Measurements from ENCODE around the gene MIPOL1.
"Not testable (repeated sequence)": the region's sequence is repeated elsewhere in the genome, so short reads cannot be mapped to it uniquely, and the experiment has no call there.

Gene MIPOL1, protein sequence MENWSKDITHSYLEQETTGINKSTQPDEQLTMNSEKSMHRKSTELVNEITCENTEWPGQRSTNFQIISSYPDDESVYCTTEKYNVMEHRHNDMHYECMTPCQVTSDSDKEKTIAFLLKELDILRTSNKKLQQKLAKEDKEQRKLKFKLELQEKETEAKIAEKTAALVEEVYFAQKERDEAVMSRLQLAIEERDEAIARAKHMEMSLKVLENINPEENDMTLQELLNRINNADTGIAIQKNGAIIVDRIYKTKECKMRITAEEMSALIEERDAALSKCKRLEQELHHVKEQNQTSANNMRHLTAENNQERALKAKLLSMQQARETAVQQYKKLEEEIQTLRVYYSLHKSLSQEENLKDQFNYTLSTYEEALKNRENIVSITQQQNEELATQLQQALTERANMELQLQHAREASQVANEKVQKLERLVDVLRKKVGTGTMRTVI

GRCh38 chr14:37197421-37198272 lies at the start of gene MIPOL1:
Gene MIPOL1 (plus strand): TSS chr14:37197937. CDS start chr14:37247889, 49,952 bp downstream.
- peak; percentile 99 for DNase-seq (ENCODE audit: low spot score)

DNA sequence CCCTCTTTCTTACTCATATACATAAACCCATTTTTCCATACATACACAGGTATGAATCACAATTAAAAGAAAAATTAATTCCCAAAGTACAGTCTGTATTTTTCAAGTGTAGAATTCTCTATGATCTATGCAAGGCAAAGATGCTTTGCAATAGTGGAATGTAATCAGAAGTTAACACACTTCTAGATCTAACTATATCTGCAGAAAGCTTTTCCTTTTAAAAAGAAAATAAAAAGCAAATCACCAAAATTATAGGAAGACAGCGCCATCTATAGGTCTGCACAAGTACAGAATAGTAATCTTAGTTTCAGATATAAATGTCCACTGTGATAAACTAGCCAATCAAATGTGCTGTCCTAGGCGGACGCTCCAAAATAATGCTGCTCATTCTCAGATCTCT lies 47.3 kb upstream of the MIPOL1 start:
- peak; percentile 35 for DNase-seq (ENCODE audit: low spot score)

- DNase-seq (ENCODE audit: low spot score) = no peak
Observed at GRCh38 chr14:37153005-37153404, 44.7 kb upstream of the MIPOL1 start.

GRCh38 chr14:37153483-37153882 lies 44.3 kb upstream of the MIPOL1 start:
- no peak for DNase-seq (ENCODE audit: low spot score)

DNA sequence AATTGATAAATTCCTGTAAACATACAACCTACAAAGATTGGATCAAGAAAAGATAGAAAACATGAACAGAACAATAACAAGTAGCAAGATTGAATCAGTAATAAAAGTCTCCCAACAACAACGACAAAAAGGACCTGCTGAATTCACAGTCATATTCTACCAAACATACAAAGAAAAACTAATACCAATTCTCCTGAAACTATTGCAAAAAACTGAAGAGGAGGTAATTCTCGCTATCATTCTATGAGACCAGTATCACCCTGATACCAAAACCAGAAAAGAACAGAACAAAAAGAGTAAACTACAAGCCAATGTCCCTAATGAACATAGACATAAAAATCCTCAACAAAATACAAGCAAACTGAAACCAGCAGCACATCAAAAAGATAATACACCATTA lies 39.8 kb upstream of the MIPOL1 start:
- DNase-seq (ENCODE audit: low spot score) = no peak

GRCh38 chr14:37162307-37162706 lies 35.4 kb upstream of the MIPOL1 start:
- DNase-seq (ENCODE audit: low spot score) = not testable (repeated sequence)

GRCh38 chr14:37165794-37166193 lies 31.9 kb upstream of the MIPOL1 start:
- no peak for DNase-seq (ENCODE audit: low spot score)

DNA sequence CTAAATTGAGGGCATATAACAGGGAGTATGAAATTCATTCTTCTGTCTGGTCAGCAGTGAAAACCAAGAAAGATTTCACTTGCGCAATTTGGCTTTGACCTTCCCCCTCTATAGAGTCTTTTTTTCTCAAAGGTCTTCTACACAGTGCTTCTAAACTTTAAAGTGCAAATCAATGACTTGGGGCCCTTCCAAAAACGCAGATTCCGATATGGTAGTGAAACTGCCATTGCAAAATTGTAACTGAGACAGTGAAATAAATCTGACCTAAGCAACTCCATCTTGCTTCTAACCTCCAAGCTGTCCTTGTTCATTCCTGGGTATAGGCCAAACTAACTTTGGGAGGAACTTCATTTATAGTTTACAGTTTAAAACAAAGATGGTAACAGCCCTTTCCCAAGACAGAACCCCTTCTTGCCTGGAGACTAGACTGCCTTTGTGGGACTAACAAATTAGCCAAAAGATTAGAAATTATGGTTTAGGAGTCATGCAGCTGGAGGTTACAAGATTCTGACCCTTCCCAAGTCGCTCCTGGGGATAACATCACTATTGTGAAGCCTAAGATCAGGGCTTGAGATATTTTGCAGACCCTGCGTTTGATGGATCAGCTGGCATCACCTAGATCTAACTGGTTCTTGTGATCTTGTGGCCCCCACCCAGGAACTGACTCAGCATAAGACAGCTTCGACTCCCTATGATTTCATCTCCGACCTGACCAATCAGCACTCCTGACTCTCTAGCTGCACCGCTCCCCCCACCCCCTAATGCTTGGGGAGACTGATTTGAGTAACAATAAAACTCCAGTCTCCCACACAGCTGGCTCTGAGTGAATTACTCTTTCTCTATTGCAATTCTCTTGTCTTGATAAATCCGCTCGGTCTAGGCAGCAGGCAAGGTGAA lies 30.3 kb upstream of the MIPOL1 start:
- no peak for DNase-seq (ENCODE audit: low spot score)

GRCh38 chr14:37168721-37169120 lies 29.0 kb upstream of the MIPOL1 start:
- no peak for DNase-seq (ENCODE audit: low spot score)

GRCh38 chr14:37170237-37170636 lies 27.5 kb upstream of the MIPOL1 start:
- DNase-seq (ENCODE audit: low spot score) = no peak

DNA sequence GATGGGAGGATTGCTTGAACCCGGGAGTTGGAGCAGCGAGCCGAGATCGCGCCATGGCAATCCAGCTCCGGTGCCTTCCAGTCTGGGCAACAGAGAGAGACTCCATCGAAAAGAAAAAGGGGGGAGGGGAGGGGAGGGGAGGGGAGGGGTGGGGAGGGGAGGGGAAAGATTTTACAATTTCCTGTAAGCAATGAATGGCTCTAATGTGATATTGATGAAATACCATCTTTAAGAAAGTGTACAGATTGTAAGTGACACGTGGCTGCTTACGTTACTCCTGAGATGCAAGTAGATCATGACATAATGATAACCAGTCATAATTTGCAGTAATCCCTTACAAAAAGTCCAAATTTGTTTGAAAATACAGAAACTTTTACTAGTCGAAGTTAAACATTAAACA lies 26.7 kb upstream of the MIPOL1 start:
- DNase-seq (ENCODE audit: low spot score) = no peak

DNA sequence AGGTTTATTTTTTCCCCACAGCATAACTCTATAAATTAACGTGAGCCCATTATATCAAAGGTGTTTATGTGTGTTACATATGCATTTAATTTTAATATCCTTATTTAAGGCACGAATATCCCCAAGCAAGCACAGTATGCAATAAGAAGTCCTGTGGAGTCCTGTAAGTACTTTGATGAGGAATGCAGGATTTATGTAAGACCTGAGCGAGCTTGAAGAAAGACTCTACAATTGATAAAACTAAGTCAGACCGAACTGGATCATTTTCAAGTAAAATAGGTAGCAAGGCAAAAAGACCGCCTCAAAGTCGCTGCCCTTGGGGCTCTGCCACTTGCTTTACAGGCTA lies 26.1 kb upstream of the MIPOL1 start:
- no peak for DNase-seq (ENCODE audit: low spot score)

- peak; percentile 88 for DNase-seq (ENCODE audit: low spot score)
Observed at GRCh38 chr14:37172024-37172869, 25.5 kb upstream of the MIPOL1 start, which contains the start of gene SLC25A21. Gene SLC25A21 (minus strand): TSS chr14:37172606.

DNA sequence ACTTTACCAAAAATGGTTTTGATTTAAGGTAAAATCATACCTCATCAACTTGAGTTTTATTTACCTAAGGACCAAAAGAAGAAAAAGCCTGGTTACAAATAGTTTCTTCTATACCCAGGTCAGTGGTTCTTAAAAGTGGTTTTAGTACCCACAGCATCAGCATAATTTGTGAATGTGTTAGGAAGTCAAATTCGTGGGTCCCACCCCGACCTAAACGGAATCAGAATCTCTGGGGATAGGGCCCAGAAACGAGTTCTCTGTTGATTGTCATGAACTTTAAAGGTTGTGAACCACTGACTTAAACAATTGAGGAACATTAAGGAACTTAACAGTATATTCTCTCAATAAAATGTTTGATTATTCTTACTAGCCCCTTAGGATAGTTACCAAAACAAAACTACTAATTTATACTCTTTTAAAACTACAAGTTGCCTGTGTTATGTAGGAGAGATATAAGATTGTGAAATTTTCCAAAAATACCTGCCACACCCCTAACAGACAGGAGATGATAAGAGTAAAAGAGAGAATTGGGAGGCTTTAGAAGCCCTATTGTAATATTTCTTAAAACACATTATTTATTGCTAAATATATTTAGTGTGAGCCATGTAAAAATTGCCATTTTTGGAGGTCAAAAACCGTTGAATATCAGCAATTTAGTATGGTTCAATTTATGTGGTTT lies 24.7 kb upstream of the MIPOL1 start:
- no peak for DNase-seq (ENCODE audit: low spot score)

GRCh38 chr14:37179896-37180502 lies 17.7 kb upstream of the MIPOL1 start:
- DNase-seq (ENCODE audit: low spot score) = peak; percentile 14

GRCh38 chr14:37180886-37181285 lies 16.9 kb upstream of the MIPOL1 start:
- DNase-seq (ENCODE audit: low spot score) = not testable (repeated sequence)

DNA sequence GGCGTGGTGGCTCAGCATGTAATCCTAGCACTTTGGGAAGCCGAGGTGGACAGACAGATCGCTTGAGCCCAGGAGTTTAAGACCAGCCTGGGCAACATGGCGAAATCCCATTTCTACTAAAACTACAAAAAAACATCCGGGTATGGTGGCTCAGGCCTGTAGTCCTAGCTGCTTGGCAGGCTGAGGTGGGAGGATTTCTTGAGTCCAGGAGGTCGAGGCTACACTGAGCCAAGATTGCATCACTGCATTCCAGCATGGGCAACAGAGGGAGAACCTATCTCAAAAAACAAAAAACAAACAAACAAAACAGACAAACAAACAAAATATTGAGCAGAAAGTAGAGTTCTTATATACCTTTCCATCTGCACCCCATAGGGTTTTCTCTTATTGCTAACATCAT lies 16.3 kb upstream of the MIPOL1 start:
- no peak for DNase-seq (ENCODE audit: low spot score)

- not testable (repeated sequence) for DNase-seq (ENCODE audit: low spot score)
Observed at GRCh38 chr14:37184520-37184919, 13.2 kb upstream of the MIPOL1 start.

DNA sequence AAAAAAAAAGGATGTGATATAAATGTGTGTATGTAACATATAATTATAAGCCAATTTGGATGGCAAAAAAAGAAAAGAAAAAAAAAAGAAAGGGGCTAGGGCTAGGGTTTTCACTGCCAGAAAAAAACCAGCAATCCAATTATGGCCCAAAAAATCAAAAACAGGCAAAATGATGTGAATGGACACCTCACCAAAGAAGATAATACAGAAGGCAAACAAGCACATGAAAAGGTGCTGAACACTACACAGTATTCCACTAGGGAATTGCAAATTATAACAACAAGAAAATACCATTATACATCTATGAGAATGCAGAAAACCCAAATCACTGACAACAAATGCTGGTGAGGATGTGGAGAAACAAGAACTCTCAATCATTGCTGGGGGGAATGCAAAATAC lies 12.1 kb upstream of the MIPOL1 start:
- DNase-seq (ENCODE audit: low spot score) = no peak

DNA sequence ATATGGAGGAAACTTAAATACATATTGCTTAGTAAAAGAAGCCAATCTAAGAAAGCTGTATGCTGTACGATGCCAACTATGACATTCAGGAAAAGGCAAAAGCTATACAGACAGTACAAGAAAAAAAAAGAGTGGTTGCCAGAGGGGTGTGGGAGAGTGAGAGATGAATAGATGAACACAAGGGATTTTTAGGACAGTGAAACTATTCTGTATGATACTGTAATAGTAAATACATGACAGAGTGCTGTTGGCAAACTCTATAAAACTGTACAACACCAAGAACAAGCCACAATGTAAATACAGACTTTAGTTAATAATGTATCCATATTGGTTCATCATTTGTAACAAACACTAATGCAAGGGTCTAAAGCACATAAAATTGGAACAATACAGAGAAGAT lies 10.9 kb upstream of the MIPOL1 start:
- no peak for DNase-seq (ENCODE audit: low spot score)

All from AG20443 (cell line).